ENCODE data around the gene SUGCT.

SUGCT gene

DNA sequence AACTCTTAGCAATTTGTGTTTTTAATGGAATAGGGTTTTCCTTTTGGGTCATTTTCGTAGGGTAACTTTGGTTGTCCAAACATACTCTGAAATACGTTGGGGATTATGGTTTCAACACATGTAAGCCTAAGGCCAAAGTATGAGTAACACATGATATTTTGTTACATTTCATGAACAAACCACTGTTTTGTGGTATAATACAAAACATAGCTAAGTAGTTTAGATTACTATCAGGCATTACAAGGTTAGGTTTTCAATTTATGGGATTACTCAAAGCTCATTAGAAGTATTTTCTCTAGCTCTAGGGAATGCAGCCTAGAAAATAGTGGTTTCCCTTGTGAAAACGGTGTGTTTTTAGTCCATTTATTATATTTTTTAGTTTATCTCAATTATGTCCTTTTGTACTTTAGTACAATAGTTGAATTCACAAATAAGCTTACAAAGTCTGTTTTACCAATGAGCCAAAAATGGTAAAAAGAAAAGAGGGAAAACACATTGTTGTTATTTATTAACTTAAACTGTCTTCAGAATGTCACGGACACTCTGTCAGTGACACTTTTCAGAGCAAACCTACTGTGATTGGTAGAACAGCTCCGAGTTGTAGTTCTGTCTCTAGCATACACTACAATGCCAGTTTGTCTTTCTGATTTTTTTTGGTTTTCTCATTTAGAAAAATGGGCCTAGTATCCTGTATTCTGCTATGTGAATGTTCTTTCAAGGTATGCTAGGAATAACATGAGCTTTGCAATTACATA lies 473.7 kb downstream of the SUGCT start:
- no peak for DNase-seq (ENCODE audit: extremely low read depth, low read depth)
- TF ChIP-seq, protein P1, sequence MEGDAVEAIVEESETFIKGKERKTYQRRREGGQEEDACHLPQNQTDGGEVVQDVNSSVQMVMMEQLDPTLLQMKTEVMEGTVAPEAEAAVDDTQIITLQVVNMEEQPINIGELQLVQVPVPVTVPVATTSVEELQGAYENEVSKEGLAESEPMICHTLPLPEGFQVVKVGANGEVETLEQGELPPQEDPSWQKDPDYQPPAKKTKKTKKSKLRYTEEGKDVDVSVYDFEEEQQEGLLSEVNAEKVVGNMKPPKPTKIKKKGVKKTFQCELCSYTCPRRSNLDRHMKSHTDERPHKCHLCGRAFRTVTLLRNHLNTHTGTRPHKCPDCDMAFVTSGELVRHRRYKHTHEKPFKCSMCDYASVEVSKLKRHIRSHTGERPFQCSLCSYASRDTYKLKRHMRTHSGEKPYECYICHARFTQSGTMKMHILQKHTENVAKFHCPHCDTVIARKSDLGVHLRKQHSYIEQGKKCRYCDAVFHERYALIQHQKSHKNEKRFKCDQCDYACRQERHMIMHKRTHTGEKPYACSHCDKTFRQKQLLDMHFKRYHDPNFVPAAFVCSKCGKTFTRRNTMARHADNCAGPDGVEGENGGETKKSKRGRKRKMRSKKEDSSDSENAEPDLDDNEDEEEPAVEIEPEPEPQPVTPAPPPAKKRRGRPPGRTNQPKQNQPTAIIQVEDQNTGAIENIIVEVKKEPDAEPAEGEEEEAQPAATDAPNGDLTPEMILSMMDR (IDR thresholded peaks at IDR 0.05; ENCODE audit: low read depth, low read length) = no peak

DNA sequence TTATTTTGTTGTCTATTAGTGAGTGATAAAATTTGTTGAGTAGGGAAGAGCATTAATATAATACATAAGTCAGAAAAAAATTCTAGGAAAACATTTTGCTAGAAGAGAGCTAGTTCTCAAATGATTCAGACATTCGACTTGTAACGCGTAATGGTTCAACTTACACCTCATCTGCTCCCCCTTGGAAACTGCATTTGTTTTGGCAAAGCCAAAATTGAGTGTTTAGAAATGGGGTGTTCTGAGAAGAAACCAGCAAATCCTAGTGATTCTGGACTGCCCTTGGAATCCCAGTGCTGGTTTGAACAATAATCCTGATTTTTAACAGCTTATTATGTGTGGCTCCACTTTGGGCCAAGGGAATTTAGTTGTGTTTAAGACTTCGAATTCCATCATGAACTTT lies 475.7 kb downstream of the SUGCT start:
- TF ChIP-seq, protein P1 (IDR thresholded peaks at IDR 0.05; ENCODE audit: low read depth, low read length) = no peak
- DNase-seq (ENCODE audit: extremely low read depth, low read depth) = no peak

DNA sequence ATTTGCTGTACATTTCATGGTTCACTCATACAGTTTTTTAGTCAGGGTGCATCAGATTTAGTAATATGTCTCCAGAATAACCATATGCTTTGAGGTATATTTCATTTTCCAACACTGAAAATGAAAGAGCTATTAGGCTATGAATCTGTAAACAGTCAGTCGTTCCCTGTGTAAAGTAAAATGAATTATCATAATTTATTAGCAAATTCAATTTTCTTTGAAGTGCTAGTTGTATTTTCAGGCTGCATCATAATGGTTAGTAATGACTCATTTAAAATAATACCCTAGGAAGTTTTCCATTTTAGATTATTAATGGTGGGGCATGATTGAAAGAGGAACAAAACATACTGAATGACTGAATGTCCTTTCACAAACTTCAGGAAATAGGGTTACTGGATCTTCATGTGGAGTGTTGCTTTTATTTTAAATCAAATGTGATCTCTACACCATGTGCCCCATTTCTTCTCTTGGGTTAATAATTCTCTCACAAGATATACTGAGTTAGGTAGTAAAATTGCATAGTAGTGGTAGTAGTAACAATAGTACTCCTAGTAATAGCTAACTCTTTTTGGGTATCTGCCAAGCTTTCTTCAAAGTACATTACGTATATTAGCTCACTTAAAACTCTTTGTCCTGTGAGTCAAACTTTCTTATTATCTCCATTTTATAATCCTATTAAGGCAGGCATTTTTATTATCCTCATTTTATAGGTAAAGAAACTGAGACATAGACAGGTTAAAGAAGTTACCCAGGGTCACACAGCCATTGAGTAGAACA lies 476.5 kb downstream of the SUGCT start:
- TF ChIP-seq, protein P1 (IDR thresholded peaks at IDR 0.05; ENCODE audit: low read depth, low read length) = no peak
- no peak for DNase-seq (ENCODE audit: extremely low read depth, low read depth)

DNA sequence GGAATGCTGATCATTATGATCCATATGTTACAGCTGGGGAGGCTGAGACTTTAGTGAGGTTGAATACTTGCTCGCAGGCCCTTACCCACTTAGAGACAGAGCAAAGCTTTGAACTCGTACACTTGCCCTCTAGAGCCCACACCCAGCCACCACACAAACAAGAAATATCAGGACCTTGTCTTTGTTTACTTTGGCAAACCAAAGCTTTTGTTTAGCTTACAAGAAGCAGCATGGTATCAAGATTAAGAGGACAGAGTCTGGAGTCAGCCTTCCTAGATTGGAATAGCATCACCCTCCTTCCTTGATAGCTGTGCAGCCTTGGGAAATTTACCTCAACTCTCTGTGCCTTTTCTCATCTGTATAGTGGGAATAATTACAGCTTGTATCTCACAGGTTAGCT lies 477.5 kb downstream of the SUGCT start:
- DNase-seq (ENCODE audit: extremely low read depth, low read depth) = no peak
- TF ChIP-seq, protein P1 (IDR thresholded peaks at IDR 0.05; ENCODE audit: low read depth, low read length) = no peak

DNA sequence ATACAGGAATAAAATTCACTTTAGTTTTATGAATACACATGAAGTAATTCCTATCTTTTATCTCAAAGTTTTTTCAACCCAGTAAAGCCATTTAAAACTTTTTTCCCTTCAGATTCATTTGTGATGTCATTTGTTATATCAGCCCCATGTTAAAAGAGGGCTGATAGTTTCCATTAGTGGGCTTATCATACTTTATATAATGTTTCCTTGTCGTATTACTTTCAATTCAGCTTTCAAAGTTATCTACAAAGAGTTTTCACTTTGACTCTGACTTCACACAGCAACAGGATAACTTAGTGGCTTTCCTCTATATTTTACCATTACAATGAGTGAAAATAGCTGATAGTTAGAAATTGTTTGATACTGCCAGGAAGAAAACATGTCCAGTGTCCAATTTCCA lies 484.8 kb downstream of the SUGCT start:
- TF ChIP-seq, protein P1 (IDR thresholded peaks at IDR 0.05; ENCODE audit: low read depth, low read length) = no peak
- no peak for DNase-seq (ENCODE audit: extremely low read depth, low read depth)

DNA sequence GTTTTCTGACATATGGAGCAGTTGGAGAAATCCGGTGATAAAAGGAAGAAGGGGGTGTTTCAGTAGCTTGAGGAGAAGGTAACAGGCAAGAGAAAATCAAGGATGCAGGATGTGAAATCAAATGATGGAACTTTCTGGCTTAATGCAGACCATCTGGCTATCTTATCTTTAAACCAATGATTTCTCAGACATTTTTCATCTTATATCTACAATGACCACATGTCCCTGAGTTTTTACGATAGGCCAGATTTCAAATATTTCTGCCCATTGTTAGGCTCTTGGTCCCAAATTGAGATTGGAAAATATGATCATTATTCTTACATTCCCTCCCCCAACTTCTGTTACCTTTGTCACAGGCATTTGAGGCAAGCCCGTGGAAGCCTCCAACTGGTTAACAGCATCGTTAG lies 486.8 kb downstream of the SUGCT start:
- no peak for DNase-seq (ENCODE audit: extremely low read depth, low read depth)
- TF ChIP-seq, protein P1 (IDR thresholded peaks at IDR 0.05; ENCODE audit: low read depth, low read length) = no peak

DNA sequence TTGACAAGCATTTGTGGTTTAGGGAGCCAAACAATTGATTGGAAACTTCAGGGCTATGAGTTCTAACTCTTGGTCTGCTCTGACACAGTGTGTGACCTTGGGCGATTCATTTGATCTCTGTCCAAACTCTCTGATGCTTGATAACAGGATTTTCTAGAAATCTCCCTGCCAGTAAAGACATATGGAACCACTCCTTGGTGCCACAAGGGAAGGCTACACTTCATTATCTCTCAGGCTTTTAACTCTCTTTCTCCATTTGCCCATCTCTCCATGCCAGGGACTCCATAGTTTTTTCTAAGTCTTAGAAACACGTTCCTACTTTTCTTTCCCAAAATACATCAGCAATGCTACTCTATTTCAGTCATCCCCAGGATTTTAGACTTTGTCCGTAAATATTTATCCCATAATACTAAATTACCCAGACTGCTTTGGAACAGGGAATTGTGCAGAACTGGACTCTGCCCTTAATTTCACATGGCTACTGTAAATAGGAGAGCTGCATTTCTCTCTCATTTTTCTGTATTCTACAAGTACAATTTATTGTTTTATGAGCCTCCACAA lies 488.2 kb downstream of the SUGCT start:
- TF ChIP-seq, protein P1 (IDR thresholded peaks at IDR 0.05; ENCODE audit: low read depth, low read length) = no peak
- DNase-seq (ENCODE audit: extremely low read depth, low read depth) = peak; percentile 19
